ENCODE results near the gene CNIH2.

Gene CNIH2

DNA sequence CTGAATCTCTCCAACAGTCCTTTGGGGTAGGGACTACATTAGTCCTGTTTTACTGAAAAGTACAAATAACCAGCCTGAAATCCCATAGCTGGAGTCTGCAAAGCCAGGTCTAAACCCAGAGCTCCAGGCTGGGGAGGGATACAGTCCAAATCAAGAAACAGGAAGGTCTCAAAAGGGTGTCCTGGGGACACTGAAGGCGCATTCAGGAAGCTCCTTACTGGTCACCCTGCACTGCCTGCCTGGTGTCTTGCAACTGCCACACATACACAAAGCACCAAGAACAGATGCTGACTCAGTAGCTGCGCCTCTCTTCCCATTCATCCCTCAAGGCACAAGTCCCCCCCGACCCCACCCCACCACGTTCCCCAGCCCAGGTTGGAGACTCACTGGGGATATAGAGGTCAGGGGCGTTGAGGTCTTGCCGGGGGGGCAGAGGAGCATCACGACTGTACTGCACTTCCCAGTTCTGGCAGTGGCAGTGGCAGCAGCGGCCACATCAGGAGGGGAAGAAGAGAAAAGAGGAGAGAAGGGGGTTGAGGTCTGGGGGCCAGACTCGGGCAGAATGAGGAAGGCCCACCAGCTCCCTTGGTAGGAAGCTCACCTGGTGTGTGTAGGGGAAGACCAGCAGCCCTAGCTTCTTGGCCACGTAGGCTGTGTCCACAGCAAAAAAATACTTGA lies 9.4 kb downstream of the CNIH2 start:
- TF ChIP-seq, protein P1, sequence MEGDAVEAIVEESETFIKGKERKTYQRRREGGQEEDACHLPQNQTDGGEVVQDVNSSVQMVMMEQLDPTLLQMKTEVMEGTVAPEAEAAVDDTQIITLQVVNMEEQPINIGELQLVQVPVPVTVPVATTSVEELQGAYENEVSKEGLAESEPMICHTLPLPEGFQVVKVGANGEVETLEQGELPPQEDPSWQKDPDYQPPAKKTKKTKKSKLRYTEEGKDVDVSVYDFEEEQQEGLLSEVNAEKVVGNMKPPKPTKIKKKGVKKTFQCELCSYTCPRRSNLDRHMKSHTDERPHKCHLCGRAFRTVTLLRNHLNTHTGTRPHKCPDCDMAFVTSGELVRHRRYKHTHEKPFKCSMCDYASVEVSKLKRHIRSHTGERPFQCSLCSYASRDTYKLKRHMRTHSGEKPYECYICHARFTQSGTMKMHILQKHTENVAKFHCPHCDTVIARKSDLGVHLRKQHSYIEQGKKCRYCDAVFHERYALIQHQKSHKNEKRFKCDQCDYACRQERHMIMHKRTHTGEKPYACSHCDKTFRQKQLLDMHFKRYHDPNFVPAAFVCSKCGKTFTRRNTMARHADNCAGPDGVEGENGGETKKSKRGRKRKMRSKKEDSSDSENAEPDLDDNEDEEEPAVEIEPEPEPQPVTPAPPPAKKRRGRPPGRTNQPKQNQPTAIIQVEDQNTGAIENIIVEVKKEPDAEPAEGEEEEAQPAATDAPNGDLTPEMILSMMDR (conservative IDR thresholded peaks at IDR 0.05; ENCODE audit: low read depth, low read length): no peak

DNA sequence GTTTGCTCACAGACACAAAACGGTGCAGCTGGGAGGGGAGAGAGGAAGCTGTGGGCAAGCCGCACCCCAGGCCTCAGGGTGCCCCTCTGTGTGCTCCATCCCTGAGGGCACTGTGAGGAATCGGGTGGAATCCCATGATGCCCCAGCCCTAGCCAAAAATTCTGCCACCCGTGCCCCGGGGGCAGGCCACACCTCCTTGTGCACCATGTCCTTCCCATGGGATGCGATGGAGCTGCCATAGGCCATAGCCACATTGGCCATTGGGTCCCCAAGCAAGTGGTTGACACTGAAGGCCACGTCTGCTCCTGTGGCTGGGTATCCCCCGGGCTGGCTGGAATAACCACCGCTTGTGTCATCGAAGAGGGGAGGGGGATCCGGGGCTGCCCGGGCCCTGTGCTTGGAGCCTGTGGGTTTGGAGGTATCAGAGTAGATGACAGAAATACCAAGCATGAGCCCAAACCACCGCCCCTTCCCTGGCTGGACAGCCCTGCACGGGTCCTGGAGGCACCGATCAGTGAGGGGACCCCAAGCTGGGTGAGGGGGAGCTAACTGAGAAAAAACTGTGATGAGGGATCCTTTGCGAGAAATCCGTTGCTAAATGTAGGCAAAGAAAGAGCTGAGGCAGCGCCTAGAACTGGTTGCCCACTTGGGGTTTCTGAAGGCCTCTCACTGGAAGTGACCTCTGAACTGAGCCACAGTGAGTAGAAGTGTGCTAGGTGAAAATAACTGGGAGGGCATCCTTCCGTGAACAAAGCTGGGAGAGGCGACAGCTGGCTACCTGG lies 10.1 kb downstream of the CNIH2 start:
- H3K4me3 ChIP-seq (ENCODE audit: low read length): peak overlapping the region; percentile 84
- TF ChIP-seq, protein P1 (conservative IDR thresholded peaks at IDR 0.05; ENCODE audit: low read depth, low read length): no peak
- DNase-seq (ENCODE audit: low read depth): no peak

More for the DNA sequence above, 9.4 kb downstream of the CNIH2 start:
- no peak overlapping the region for H3K4me3 ChIP-seq (ENCODE audit: low read length)
- DNase-seq (ENCODE audit: low read depth): no peak

DNA sequence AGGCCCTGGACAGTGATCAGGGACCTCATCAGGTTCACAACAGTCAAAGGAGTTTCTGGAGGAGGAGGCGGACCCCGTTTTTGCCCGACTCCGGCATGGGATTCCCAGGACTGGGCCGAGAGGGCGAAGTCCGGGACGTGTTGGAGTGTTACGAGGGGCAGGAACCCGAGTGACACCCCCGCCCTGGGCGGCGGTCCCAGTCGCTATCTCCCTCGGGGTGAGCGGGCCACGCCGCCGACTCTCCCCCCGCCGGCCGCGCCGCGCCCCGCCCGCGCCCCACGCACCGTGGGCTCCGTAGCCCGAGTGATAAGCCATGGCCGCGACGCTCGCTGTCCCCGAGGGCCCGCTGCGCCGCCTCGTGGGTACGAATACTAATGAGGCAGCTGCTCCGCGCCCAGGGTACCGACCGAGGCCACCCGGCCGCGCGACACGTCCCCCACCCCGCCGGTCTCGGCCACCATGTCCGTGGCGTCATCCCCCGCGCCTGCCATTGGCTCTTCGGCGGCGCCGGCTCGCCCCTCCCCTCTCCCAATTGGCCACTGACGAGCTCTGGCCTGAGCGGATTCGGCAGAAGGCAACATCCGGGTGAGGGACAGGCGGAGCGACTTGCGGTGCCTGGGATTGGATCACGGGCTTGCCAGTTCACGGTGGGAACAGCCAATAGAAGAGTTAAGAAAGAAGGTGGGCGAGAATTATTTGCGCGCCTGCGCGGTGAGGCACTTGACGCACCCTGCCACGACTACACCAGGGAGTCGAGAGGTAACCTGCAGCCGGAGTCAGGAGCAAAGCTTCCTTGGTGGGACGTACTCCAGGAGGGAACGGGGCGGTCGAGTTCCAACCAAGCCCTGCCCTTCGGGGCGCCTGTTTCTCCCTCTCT lies 10.9 kb downstream of the CNIH2 start, which contains the start of gene YIF1A:
TSS of gene YIF1A (minus strand) at position 473 of the 877 bp plus-strand sequence. CDS start at position 315, 158 bp downstream.
- H3K4me3 ChIP-seq (ENCODE audit: low read length): peak within 1 kb of the TSS; percentile 84
- peak; percentile 98 for DNase-seq (ENCODE audit: low read depth)
- TF ChIP-seq, protein P1 (conservative IDR thresholded peaks at IDR 0.05; ENCODE audit: low read depth, low read length): no peak

DNA sequence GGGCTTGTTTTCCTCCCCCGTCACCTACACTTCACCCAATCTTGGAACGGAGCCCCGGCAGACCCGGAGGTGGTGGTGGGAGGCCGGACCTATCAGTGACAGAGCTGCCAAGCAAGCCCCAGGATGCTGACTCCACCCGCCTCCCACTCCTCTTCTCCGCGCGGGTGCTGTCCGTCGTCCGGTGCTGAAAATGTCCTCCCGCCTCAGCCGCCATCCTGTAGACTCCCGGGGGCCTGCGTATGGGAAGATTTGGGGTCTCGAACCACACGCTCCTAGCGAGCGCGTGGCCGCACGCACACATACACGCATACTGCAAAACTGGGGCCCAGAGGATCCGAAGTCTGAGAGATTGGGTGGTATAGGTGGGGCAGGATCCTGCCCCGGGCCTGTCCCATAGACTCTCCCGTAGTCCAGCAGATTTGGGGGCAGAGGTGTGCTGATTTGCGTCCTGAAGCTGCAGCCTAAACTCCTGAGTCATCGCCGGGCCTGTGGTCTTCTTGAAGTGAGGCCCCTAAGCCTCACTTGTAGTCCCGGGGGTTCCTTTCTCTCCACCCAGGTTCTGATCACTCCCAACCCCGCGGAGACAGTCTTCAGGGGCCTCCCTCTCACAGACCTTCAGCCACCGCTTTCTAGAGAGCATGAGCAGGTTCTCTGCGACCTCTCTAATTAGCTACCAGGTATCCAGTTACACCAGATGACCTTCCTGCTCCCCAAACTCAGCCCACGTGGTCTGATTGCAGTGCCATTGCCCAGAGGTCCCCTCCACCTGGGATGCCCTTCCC lies 11.8 kb downstream of the CNIH2 start:
- peak; percentile 56 for DNase-seq (ENCODE audit: low read depth)
- H3K4me3 ChIP-seq (ENCODE audit: low read length): peak overlapping the region; percentile 68
- TF ChIP-seq, protein P1 (conservative IDR thresholded peaks at IDR 0.05; ENCODE audit: low read depth, low read length): no peak

DNA sequence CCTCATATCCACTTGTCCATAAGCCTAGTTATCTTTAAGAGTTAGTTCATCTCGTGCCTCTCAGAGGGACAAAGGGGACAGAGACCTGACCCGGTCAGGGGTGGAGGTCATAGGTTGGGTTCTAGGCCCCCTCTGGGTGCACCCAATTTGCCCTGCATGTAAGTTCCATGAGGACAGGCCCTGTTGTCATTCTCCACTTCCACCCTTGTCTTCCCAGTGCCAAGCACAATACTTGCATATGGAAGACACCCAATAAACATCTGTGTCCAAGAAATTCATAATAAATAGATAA lies 12.3 kb downstream of the CNIH2 start:
- DNase-seq (ENCODE audit: low read depth): no peak
- TF ChIP-seq, protein P1 (conservative IDR thresholded peaks at IDR 0.05; ENCODE audit: low read depth, low read length): no peak
- H3K4me3 ChIP-seq (ENCODE audit: low read length): no peak overlapping the region

DNA sequence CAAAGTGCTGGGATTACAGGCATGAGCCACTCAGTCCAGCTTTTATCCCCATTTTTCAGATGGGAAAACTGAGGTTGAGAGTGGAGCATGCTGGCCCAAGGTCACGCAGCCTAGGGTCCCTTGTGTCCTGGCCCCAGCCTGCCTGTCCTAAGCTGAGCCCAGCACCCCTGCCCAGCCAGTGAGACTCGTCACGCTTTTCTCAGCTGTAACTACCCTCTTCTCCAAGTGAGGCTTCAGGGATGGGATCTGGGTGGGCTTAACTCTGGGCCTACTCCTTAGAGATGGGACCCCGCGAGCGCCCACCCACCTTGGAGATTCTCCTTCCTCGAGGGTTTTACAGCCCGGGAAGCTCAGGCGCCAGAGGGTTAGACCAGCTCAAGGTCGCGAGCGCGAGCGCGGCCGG lies 13.3 kb downstream of the CNIH2 start:
- H3K4me3 ChIP-seq (ENCODE audit: low read length): peak overlapping the region; percentile 51
- TF ChIP-seq, protein P1 (conservative IDR thresholded peaks at IDR 0.05; ENCODE audit: low read depth, low read length): no peak
- no peak for DNase-seq (ENCODE audit: low read depth)
